HG03354 (cell line): ENCODE data around the gene MAP3K14.

Source experiments
- ATAC-seq: cut with Tn5 transposase; IDR thresholded peaks from one replicate; pipeline ENCODE4 v1.9.1; 2021; ENCODE audit warnings: mild to moderate bottlenecking; ENCODE audit not compliant: unreplicated experiment, poor library complexity, severe bottlenecking

The MAP3K14 gene

GRCh38 chr17:45318561-45319230 lies 1.9 kb upstream of the MAP3K14 start:
- ATAC-seq: no peak

- peak; percentile 68 for ATAC-seq
Measured at GRCh38 chr17:45317111-45317928, 500 bp upstream of the MAP3K14 start.

- no peak for ATAC-seq
Measured at GRCh38 chr17:45315648-45316433, 979 bp downstream of the MAP3K14 start.

- no peak for ATAC-seq
Measured at GRCh38 chr17:45314741-45315647, 1.8 kb downstream of the MAP3K14 start.

- no peak for ATAC-seq
Measured at GRCh38 chr17:45313996-45314740, 2.7 kb downstream of the MAP3K14 start.

- ATAC-seq: no peak
Measured at GRCh38 chr17:45313421-45313771, 3.4 kb downstream of the MAP3K14 start.

- no peak for ATAC-seq
Measured at GRCh38 chr17:45312477-45313420, 4.1 kb downstream of the MAP3K14 start.

GRCh38 chr17:45311760-45312476 lies 4.9 kb downstream of the MAP3K14 start:
- peak; percentile 34 for ATAC-seq

- ATAC-seq: no peak
Measured at GRCh38 chr17:45311401-45311759, 5.4 kb downstream of the MAP3K14 start.

GRCh38 chr17:45310380-45311324 lies 6.2 kb downstream of the MAP3K14 start:
- ATAC-seq: no peak

- ATAC-seq: no peak
Measured at GRCh38 chr17:45309400-45309799, 7.4 kb downstream of the MAP3K14 start.

GRCh38 chr17:45308840-45309239 lies 8.0 kb downstream of the MAP3K14 start:
- ATAC-seq: no peak

GRCh38 chr17:45308016-45308365 lies 8.8 kb downstream of the MAP3K14 start:
- ATAC-seq: no peak

GRCh38 chr17:45307290-45308015 lies 9.4 kb downstream of the MAP3K14 start:
- no peak for ATAC-seq

GRCh38 chr17:45306623-45307022 lies 10.2 kb downstream of the MAP3K14 start:
- no peak for ATAC-seq

- ATAC-seq: no peak
Measured at GRCh38 chr17:45306094-45306493, 10.7 kb downstream of the MAP3K14 start.
